C4-2B (cell line): ENCODE measurements around the gene GTF2IRD1.

Experiments
- H3K27ac ChIP-seq: fragments of 450-650 bp; 2 replicates; pipeline ENCODE4 v1.5.1; 2017
- CTCF ChIP-seq: fragments of 450-650 bp; conservative IDR thresholded peaks from 2 replicates; pipeline ENCODE4 v1.5.1; 2017; ENCODE audit warnings: mild to moderate bottlenecking
- ZFX ChIP-seq: fragments of 450-650 bp; IDR thresholded peaks from 2 replicates; pipeline ENCODE4 v1.6.1; 2017

The GTF2IRD1 gene

GRCh38 chr7:74582447-74583039, 128.8 kb downstream of the GTF2IRD1 start:
- TF ChIP-seq ZFX (no peak), CTCF (no peak)
- no peak overlapping the region for H3K27ac ChIP-seq

GRCh38 chr7:74583630-74584029, 129.9 kb downstream of the GTF2IRD1 start:
- no peak for TF ChIP-seq ZFX
- no peak overlapping the region for H3K27ac ChIP-seq

DNA sequence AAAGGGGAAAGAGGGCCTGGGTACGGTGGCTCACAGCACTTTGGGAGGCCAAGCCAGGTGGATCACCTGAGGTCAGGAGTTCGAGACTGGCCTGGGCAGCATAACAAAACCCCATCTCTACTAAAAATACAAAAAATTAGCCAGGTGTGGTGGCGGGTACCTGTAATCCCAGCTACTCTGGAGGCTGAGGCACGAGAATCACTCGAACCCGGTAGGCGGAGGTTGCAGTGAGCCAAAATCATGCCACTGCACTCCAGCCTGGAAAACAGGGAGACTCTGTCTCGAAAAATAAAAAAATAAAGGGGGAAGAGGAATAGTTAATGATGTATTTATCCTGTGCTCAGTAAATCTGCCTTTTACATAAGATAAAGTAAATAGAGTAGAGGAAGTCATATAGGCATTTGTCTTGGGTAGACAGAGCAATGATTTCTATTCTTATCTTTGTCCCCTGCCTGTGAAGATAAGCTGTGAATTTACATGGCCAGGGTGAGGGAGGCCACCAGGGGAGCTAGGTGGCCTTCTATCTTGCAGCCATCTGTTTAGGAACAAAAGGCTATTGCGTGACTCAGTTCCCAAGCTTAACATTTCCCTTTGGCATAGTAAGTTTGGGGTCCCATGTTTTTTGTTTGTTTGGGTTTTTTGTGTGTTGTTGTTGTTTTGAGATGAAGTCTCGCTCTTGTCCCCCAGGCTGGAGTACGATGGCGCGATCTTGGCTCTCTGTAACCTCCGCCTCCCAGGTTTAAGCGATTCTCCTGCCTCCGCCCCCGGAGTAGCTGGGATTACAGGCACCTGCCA, 130.7 kb downstream of the GTF2IRD1 start:
- TF ChIP-seq ZFX: no peak
- TF ChIP-seq CTCF: no peak
- no peak overlapping the region for H3K27ac ChIP-seq

DNA sequence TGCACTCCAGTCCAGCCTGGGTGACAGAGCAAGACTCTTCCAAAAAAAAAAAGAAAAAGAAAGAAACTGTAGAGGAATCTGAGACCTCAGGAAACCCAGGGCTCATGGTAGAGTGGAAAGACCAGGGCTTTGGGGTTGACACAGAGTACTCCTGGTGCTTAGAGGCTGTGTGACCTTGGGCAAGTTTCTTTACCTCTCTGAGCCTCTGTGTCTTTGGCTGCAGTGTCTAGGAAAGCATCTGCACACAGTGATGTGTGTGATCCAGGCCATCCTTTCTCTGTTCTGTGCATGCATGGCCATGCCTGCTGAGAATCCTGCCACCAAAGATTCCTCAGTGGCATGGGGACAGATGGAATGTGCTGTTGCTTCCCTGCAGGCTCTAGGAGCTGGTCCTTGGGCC, 132.1 kb downstream of the GTF2IRD1 start:
- TF ChIP-seq ZFX (no peak), CTCF (no peak)
- no peak overlapping the region for H3K27ac ChIP-seq

- TF ChIP-seq CTCF: no peak
- TF ChIP-seq ZFX: no peak
- no peak overlapping the region for H3K27ac ChIP-seq
These were observed 132.8 kb downstream of the GTF2IRD1 start for GRCh38 chr7:74586258-74587175.

- H3K27ac ChIP-seq: no peak overlapping the region
These were observed 133.9 kb downstream of the GTF2IRD1 start for GRCh38 chr7:74587435-74588126.

More at GRCh38 chr7:74587435-74588126, 133.9 kb downstream of the GTF2IRD1 start:
- no peak for TF ChIP-seq ZFX
- TF ChIP-seq CTCF: no peak
